ENCODE results near the gene MLLT10.

The MLLT10 gene

DNA sequence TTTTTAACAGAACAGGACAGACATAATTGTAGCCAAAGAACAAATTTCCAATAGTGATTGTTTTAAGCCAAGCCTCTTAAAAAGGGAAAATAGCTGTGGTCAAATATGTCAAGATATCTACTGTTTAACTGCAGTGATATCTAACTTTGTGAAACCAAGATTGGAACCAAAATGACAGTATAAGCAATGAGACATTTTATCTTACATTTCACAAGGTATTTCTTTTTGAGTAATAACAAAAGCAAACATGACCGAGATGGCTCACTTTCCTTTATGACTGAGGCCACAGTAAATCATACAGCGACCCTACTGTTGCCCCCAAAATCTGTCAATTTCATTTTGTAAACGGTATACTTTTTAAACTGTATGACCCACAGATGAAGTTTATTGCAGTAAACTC, 215.8 kb downstream of the MLLT10 start:
- DNase-seq = no peak

DNA sequence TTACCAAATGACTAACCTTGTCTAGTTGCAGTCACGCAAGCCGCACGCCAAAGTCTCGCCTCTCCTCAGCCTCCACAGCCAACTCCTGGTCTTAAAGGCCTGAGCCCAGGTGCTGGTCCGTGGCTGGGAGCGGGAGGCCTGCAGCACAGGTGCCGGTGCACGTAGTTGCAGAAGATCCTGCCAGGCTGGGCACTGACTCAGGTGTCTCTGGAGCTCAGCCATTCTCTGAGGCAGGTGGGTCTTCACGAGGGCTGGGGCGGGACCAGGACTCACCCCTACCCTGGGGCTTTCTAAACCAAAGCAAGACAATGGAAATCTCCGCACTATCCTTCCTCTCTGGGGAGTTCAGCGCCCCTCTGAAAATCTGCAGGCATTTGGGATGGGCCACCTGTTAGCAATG, 216.4 kb downstream of the MLLT10 start:
- DNase-seq = no peak

DNA sequence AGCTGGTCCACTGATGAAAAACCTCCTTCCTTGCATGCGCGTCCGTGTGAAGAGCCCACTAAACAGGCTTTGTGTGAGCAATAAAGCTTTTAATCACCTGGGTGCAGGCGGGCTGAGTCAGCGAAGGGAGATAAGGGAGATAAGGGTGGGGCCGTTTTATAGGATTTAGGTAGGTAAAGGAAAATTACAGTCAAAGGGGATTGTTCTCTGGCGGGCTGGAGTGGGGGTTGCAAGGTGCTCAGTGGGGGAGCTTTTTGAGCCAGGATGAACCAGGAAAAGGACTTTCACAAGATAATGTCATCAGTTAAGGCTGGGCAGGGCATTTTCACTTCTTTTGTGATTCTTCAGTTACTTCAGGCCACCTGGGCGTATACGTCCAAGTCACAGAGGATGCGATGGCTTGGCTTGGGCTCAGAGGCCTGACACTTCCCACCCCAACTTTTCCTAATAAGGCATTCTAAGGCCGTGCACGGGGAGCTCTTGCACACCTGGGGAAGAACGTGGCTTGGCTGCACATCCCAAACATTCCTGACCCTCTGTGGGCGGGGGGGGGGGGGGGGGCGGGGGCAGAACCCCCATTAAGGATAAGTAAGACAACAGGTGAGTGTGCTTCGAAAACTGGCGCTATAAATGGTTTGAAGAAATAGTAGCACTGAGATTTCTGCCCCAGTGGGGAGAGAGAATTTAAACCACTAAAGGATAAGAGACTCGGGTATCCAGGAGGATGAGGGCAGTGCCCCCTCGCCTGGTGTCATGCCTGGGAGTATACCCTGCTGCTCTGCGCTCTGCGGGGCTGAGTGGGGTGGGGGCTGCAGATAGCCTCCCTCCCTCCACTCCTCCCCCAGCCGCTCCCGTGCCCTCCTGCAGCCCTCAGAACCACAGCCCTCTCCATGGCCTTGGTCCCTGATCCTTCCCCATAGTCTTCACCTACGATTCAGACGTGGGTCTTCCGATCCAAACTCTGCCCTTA, 217.6 kb downstream of the MLLT10 start:
- no peak for DNase-seq

DNA sequence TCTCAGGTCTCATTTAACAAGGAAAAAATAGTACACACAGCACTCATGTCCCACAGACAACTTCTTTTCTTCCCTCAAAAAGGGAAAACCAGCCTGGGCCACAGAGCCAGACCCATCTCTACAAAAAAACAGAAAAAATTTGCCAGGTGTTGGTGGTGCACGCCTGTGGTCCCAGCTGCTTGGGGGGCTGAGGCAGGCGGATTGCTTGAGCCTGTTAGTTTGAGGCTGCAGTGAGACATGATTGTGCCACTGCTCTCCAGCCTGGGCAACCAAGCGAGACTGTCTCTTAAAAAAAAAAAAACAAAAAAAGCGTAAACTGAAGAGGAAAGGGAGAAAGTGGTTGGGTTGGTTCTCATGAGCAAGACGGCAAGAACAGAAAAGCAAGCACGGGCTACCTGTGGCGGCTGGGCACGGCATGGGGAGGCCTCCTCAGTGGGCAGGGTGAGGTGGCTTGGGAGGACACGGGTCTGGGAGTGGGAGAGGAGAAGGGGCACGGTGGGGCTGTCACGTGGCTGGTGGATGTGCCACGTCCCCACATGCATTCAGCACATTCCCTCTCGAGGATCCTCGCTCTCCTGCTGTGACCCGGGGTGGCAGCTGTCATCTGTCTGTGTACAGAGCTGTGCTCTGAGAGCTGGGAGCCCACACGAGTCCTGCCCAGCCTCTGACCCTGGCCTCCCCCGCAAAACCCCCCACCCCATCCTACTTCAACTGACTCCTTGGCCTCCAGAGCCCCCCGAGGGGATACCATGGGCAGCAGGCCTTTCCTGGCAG, 219.7 kb downstream of the MLLT10 start:
- DNase-seq = no peak

DNA sequence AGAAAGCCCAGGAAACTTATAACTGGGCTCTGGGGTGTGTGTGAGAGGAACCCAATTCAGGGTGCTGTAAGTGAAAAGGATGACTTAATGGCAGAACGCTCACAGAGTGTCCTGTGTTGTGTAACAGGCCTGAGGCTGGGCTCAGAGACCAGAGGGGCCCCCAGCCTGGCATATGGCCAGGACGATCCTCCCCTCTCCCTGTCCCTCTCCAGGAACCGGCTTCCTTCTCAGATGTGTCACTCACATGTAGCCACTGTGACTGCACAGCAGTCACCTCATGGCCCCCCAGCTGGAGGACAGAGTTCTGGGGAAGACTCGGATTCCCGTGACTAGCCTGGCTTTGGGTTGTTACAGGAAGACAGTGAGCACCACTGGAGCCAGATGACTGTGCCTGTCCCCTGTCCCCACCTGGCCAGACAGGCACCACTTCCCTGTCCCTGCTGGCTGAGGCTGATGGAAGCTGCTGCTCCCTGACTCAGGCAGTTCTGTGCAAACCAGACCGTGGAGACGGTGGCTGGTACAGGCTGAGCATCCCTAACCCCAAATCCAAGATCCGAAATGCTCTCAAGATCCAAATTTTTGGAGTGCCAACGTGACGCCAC, 220.5 kb downstream of the MLLT10 start:
- DNase-seq = no peak

DNA sequence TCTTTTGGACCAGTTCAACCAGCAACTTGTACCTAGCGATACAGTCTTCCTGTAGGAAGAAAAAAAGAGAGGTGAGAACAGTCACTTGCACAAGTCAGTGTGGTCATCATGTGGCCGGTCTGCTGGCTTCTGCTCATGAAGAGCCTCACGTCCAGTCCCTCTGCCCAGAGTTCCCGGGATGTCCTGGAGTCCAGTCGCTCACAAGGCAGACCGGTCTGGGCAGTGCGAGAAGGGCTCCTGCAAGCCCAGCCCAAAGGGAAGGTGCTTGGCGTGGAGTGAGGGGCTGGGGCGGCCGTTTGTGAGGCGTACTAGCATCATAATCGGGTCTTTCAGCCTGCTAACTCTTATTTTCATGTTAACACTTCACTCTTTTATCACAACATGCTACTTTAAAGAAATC, 222.7 kb downstream of the MLLT10 start:
- DNase-seq = no peak

DNA sequence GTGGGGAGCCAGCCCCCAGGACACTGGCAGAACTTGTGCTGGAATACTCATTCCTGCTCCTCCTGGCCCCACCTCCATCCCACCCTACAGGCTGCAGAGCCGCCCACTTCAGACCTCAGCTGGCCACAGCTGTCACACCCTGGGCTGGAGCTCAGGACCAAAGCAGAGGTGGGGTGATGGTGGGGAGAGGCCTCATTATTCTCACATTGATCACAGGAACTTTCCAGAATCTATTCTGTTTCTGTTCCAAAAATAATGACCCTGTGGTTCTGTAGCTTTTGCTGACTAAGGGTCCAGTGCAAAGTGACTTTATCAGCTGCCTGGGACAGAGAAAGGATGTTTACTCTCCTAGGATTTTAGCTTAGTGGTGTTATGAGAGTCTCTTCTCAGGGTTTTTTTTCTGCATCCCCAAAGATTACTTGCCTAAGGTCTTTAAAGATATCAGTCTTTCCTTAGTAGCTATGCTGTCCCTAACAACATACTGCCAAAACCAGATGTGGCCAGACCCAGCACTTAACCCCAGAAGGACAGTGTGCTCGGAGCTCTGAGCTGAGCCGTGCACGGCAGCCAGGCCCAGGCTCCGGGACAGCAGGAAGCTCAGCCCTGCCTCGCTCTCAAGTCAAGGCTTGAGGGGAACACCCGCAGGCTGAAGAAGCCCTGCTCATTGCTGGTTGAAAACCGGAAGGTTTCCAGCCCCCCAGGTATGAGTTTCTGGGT, 223.3 kb downstream of the MLLT10 start:
- DNase-seq = no peak

DNA sequence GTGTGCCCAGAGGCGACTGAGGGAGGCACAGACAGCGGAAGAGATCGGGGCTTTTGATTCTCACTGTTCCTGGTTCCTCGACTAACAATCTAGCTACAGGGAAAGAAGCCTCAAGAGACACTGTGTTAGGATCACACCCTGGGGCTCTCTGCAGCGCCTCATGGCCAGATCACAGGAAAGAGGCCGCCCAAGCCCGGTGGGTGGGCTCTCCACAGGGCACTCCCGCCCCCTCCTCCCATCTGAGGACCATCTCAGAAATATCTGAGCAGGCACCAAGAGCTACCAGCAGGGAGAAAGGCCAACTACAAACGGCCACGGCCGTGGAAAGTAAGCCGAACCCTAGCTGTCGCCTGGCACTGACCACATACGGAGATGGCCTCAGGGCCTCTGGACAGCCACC, 224.2 kb downstream of the MLLT10 start:
- no peak for DNase-seq

DNA sequence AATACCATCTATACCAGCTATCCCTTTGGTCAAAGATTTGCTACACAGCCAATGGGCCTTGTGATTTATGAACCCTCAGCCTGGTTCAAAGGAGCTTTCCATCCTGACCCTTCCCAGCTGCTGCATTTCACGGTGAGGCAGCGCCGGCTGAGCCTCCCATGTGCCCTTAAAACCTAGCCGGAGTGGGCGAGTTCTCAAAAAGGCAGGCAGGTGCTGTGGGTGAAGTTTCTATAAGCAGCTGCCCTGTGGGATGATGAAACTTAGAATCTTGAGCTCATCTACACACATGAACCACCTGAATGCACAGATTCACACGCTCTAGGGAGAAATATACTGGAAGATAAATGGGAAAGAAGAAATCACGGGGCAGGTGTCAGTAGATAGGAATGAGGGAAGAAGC, 224.7 kb downstream of the MLLT10 start:
- DNase-seq = no peak

DNA sequence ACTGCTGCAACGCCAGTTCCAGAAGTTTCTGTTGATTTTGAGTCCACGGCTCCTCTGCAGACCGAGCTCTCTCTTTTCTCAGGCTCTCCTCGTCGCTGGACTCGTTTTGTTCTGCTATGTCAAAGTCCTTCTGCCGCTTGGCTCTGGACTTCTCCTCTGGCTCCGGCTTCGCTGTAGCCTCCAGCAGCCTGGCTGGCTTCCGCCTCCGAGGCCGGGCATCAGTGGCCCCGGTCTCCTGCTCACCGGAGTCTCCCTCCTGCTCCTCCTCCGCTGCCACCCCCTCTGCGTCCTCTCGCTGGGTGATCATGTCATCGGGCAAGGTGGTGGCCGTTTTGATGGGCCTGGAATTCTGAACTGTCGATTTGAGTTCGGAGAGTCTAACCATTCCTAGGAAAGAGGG, 225.2 kb downstream of the MLLT10 start:
- no peak for DNase-seq

DNA sequence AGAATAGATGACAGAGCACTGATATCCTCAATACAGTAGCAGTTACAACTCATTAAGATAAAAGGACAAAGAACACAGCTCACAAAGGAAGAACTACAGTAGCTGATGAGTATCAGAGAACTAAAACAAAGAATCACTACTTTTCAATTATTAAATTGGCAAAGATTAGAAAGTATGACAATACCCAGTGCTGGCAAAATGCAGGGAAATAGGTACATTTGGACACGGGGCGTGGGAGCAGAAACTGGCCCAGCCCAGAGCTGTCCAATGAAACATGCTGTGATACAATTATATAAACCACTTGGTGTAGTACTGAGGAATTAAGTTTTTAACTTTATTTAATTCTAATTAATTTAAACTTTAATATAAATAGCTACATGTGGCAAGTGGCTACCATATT, 226.3 kb downstream of the MLLT10 start:
- DNase-seq = no peak

DNA sequence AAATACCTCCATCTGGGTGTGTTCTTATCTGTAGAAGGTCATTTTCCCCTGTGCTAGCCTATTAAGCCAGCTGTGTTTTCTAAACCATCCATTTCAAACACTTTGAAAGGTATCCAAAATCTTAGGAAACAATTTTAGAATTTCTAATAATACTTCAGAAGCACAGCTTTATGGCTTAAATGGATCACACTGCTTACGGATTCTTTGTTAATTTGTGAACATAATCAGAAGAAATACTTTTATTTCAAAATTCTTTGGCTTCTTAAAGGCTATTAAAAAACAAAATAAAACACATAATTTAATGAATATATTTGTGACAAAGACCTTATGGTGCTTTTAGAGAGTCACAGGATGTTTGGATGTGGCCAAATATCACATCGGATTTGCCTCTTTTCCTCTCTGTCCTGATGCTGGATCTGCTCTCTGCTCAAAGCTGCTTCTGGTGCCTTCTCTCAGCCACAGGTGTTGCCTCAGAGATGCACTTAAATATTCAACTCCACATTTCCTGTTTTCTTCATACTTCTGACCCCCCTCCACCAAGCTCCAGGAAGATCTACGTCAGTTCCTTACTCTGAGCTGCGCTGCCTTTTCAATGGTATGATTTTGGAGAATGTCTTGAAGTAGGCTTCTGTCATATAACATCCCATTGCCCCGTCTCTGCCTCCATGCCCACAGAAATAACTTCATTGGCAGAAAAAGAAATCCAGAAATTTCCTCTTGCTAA, 230.6 kb downstream of the MLLT10 start:
- DNase-seq = no peak

DNA sequence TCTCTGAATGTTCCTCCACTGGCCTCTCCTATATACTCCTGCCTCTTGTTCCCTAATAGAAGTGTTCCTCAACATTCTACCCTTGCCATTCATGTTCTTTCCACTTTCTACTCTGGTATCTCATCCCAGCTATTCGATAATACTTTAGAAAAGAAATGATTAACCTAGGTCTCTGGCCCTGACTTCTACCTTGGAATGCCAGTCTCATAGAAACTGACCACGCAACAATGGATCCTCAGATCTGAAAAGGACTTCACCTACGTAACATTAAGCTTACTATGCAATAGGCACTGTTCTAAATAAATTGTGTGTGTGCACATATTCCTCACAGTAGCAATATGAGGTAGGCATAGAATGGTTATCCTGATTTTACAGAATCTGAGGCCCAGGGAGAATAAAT, 235.0 kb downstream of the MLLT10 start:
- no peak for DNase-seq

DNA sequence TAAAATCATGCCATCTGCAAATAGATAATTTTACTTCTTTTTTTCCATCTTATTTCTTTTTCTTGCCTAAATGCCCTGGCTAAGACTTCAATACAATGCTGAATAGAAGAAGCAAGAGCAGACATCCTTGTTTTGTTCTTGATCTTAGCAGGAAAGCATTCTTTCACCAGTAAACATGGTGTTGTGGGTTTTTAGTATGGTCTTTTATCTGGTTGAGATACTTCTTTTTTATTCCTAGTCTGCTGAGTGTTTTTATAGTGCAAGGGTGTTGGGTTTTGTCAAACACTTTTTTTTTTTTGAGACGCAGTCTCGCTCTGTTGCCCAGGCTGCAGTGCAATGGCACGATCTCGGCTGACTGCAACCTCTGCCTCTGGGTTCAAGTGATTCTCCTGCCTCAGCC, 237.2 kb downstream of the MLLT10 start:
- no peak for DNase-seq

DNA sequence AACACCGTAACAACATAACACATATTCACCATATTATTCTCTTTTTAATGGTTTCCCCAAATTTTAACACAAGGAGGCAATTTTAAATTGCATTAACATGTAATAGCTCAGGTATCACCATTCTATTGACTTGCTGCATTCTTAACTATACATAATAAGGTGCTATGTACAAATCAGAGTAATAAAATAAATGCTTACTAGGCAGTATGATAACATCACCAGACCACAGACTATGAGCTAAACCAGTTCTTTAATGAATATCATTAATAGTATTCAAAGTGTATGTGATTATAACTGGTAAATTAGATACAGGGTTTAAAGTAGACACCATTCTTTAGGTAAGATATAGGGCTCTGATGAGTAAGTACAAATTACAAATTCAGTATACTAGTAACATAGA, 242.9 kb downstream of the MLLT10 start:
- DNase-seq = no peak

DNA sequence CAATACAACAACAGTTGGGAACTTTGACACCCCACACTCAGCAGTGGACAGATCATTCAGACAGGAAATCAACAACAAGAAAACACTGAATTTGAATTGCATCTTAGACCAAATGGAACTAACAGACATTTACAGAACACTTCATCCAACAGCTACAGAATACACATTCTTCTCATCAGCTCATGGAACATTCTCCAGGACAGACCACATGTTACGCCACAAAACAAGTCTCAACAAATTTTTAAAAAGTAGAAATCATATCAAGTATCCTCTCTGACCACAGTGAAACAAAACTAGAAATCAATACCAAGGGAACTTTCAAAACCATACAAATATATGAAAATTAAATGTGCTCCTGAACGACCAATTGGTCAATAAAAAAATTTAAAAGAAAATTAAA, 257.2 kb downstream of the MLLT10 start:
- DNase-seq = no peak
